GOT3 (cell line): ENCODE data around the gene GNAL.

Experiments used
- DNase-seq: peaks from one replicate; lab custom pipeline; 2025; ENCODE audit warnings: mixed read lengths; lab: John Stamatoyannopoulos, UW

Gene GNAL

GRCh38 chr18:11761553-11761952 is 72.5 kb downstream of the GNAL start:
- DNase-seq: no peak

DNA sequence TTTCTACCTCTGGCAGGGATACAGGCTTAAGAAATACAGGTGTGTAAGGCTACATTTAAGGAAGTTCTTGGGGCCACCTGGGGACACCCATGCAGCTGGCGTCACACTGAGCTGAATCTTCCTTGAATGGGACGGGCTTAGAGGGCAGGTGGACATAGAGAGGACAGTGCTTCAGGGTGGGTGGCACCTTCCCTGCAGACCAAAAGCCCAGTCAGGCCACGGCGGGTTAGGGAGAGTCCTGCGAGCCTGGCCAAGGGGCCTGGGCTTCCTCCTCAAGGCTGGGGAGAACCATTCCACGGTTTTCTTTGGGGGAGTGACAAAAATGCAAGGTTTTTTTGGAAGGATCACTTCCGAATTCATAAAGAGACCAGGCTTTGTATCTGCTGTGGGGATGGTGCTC is 73.4 kb downstream of the GNAL start:
- DNase-seq: no peak

- no peak for DNase-seq
Measured at GRCh38 chr18:11767329-11767728, 78.3 kb downstream of the GNAL start.

DNA sequence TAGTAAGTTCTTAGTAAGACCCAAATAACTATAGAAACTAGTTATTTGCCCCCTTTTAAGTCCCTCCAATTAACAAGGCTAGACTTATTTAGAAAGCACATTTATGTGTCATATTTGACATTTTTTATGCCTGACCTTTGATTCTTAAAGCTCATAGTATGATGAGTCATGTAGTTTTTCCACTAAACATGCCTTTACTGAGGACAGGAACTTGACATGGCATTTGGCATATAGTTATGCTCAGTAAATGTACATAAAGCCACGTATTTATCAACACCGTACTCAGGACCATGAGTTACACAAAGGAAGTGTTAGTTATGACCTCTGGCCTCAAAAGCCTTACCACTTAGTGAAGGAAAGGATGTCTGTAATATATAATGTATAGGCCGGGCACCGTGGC is 78.9 kb downstream of the GNAL start:
- DNase-seq: no peak

DNA sequence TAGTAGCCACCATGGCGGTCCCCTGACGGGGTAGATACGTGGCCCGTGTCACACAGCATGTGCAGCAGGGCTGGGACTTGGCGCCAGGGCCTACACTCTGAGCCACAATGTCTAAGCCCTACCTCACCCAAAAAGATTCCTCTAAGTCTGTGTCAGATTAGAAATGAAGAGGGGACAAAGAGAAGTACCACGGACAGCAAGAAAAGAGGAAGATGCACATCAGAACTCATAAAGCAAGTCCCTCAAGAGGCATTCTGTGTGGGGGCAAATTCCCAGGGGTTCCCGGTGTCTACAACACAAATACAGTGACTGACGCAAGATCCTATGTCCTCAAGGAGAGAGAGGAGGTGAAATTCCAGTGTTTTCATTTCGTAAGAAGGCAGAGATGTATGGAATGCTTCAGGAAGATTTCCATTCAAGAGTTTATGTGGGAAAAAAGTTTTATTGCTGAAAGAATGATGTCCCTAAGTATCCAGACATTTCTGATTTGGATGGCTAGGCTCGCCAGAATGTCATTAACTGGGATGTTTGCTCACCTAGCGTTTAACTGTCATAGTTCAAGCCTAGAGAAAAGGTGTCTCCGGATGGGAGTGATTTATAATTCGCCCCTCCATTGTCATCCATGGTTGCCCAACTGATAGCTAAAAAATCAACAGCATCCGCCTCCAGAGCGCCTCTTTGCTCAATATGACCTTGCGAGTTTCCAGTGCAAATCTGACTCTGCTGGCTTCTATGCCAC is 86.5 kb downstream of the GNAL start:
- no peak for DNase-seq

- DNase-seq: no peak
Measured at GRCh38 chr18:11780042-11780441, 91.0 kb downstream of the GNAL start.

DNA sequence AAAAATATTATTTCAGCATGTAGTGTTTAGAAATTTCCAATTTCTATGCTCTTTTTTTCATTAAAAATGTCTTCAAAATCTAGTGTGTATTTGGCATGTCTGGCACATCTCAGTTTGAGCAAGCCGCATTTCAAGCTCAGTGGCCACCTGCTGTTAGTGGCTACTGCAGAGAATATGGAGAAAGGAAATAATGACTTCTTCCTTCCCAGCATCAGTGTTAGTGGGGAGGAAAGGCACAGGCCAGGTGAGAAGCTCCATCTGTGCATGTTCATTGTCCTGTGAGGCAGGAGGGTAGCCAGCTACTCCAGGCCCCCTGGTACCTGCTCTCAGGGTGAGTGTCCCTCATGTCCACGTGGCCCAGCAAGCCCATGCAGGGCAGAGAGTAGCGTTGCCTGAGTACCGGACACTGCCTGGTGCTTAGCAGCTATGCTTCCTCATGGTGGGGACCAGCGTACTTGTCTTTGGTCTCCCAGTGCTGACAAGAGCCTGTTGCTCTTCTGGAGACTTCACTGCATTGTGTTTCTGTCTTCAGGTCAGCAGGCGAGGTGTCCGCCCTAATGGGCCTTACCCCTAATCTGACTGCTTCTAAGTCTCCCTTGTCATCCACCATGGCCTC is 94.8 kb downstream of the GNAL start:
- no peak for DNase-seq

- no peak for DNase-seq
Measured at GRCh38 chr18:11784674-11785304, 95.7 kb downstream of the GNAL start.

GRCh38 chr18:11785444-11786055 is 96.5 kb downstream of the GNAL start:
- no peak for DNase-seq

DNA sequence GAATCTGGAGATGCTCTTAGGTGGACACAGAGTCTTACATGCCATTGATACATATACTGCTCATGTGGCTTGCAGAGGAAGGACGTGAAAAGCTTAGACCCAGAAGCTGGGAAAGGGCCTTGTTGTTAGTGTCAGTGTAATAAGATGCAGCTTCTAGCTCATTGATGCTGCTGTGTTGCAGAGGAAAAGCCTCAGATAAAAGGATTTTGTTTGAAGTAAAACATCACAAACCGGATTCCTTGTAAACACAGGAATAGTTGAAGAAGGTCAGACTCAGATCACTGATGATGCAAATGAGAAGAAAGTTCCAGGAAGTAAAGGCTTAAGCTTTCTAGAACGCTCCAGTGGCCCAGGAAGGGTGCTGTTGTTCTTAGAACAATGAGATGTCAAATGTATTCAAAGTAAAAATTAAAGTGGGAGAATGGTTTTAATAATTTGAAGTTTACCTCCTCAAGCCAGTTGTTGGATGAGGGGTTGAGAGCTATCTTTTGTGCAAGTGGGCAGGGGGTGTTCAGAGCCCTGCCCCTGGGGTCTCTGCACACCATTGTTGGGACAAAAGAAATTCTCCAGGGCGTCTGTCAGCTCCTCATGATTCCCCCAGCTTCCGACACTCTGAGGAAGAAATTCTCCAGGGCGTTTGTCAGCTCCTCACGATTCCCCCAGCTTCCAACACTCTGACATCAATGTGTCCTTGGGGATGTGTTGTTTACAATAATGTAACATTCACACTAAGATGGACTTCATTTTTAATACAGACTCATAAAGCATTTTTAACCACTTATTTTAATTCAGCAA is 100.8 kb downstream of the GNAL start:
- no peak for DNase-seq

DNA sequence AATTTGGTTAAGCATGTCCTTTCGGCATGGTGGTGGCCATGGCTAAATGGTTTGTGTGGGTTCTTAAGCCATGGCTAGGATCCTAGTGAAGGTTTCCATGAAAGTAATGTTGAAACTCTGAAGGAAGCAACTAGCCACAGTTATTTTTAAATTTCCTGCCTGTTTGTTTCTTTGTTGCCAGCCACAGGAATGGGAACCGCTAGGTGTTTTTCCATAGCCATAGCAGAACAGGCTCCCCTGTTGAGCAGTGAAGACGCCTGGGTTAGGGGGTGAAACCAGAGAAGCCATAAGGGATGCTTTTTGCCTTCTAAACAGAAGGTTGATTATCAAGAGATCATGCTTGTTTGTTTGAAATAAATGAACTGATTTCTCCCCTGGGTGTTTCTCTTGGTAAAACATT is 102.1 kb downstream of the GNAL start:
- DNase-seq: no peak

DNA sequence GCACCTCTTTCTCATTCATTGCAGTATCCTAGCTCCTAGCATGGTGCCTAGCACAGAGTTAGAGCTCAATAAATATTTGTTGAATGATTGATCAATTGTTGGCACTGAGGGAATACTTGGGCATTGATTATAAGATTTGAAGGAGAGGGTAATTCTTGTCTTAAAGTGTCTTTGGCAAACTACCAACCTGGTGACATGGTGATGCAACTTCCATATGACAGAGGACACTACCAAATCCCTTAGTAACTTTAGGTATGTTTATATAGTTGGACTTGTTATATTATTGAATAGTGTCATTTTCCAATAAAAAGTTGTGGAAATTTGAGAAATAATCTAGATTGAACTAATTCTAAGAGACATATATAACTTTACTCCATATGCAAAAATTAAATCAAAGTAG is 103.6 kb downstream of the GNAL start:
- no peak for DNase-seq

DNA sequence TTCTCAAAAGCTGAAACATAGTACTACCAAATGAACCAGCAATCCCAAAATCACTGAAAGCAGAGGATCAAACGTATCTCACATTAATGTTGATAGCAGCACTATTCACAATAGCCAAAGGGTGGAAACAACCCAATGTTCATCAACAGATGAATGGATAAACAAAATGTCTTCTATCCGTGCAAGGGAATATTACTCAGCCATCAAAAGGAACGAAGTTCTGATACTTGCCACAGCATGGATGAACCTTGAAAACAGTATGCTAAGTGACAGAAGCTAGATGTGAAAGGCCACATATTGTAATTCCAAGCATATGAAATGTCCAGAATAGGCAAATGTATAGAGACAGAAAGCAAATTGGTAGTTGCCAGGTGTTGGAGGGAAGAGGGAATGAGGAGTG is 105.1 kb downstream of the GNAL start:
- no peak for DNase-seq

GRCh38 chr18:11795916-11796315 is 106.9 kb downstream of the GNAL start:
- DNase-seq: no peak

DNA sequence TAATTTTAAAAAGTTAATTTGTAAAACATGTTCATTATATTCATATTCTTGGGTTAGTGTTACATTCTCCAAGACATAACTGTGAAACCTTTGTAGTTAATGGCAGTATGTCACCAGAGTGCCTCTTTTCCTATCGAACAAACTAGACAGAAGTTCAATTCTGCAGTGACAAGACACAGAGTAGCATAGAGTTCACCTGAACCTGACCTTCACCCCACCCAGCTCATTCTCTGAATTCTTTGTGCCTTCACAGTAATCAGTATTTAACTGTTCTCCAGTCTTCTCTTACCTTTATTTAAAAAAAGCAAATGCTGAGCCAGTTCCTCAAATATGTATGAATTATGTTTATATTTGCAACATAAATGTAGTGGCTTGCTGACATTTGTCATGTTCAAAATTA is 109.2 kb downstream of the GNAL start:
- DNase-seq: no peak

DNA sequence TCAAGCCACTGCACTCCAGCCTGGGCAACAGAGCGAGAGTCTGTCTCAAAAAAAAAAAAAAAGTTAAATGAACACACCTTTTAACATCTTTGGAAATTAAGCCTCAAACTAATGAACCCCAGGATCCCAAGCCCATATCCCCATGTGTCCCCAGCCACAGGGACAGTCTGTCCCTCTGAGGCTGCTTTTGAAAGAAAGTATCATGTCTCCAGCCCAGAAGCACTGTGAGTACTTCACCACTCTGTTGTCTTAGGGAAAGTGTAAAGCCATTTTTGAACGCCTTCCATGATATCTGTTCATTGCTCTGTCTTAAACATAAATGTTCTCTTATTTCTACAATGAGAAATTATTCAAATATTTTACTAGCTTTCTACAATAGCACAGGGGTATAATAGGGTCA is 110.0 kb downstream of the GNAL start:
- no peak for DNase-seq

DNA sequence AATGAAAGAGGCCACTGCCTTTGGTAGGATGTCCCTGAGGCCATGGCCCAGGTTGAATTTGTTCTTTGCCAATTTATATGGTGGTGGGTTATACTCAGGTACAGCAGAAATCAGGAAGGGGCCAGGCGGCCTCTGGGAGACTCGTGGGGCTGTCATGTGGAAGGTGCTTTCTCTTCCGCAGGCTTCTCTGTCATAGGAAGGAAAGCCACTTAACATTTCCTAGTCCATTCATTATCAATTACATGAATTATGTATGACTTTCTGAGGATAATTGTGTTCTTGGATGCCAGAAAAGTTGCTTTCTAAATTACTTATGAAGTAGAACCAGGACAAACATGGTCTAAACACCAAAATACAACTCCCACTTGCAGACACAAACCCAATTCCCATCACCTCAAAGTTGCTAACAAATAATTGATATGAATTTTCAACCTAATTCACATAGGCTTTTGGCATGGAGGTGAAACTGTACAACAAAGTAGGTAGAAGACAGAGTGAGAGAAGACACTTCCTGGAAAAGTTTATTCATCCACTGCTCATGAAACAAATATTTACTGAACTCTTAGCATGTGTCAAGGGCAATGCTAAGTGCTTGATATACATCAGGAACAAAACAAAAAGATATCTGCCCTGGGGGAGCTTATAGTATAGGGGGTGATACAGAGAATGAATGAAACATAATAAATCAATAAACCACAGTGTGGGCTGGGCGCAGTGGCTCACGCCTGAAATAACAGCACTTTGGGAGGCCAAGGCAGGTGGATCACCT is 111.7 kb downstream of the GNAL start:
- no peak for DNase-seq

- DNase-seq: no peak
Measured at GRCh38 chr18:11801573-11801972, 112.5 kb downstream of the GNAL start.

DNA sequence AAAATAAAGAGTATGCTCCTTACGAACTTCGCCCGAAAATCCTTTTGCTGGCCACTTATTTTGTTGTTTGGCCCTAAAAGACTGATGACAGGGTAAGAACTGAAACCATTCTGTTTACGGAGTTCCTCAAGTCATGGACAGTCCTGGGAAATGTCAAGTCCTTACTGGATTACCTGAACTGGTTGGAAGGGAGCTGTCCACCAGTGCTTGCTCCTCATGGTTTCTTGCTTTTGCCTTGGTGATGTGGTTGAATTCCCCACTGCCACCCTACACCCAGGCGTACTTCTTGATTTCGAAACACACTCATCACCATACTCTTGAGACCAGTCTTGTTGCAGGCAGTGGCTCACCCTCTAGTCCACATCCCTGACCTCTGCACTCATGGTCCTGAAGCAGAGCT is 113.1 kb downstream of the GNAL start:
- no peak for DNase-seq

- no peak for DNase-seq
Measured at GRCh38 chr18:11802586-11802985, 113.5 kb downstream of the GNAL start.

- DNase-seq: no peak
Measured at GRCh38 chr18:11807233-11807632, 118.2 kb downstream of the GNAL start.
